Spleen (tissue), 11 donors: ENCODE results near the gene SIGLECL1. TPM values are rescaled to one million over a fixed set of nuclear protein-coding genes. Genes with fewer than 3 reads are reported as not detected.

Experiments
- DNase-seq: peaks from one replicate; pipeline ENCODE4 v3.0.0-alpha.2; 2020
- H3K27ac ChIP-seq, 8 donors: fragments of 200-600 bp; sonication (generic) in 7 of 8; 1 replicate in 4 of 8; 2 replicates in 4 of 8; pipeline versions ENCODE4 v1.5.0 to v1.8.0; 2016 to 2021; ENCODE audit warnings: inconsistent platforms in 4 of 8, mild to moderate bottlenecking in 4 of 8, moderate library complexity in 1 of 8
- H3K27me3 ChIP-seq, 7 donors: fragments of 200-600 bp; sonication (generic) in 6 of 7; replicated peaks in 1 of 7; 1 replicate in 4 of 7; 2 replicates in 3 of 7; pipeline versions ENCODE4 v1.5.0 to v1.8.0; 2016 to 2021; ENCODE audit warnings: inconsistent platforms in 3 of 7, mild to moderate bottlenecking in 1 of 7
- H3K36me3 ChIP-seq, 6 donors: fragments of 200-600 bp; sonication (generic) in 5 of 6; 1 replicate in 4 of 6; 2 replicates in 2 of 6; pipeline versions ENCODE4 v1.5.0 to v1.8.0; 2016 to 2021; ENCODE audit warnings: inconsistent platforms in 2 of 6
- H3K4me1 ChIP-seq, 6 donors: fragments of 200-600 bp; sonication (generic) in 5 of 6; 1 replicate in 3 of 6; 2 replicates in 3 of 6; pipeline versions ENCODE4 v1.5.0 to v1.8.0; 2016 to 2021; ENCODE audit warnings: inconsistent platforms in 3 of 6
- H3K4me3 ChIP-seq, 8 donors: fragments of 200-600 bp; sonication (generic) in 7 of 8; 1 replicate in 4 of 8; 2 replicates in 4 of 8; pipeline versions ENCODE4 v1.5.0 to v1.8.0; 2016 to 2021; ENCODE audit warnings: inconsistent platforms in 4 of 8, mild to moderate bottlenecking in 4 of 8, moderate library complexity in 2 of 8
- H3K9me3 ChIP-seq, 8 donors: fragments of 200-600 bp; sonication (generic) in 7 of 8; 1 replicate in 4 of 8; 2 replicates in 4 of 8; pipeline versions ENCODE4 v1.5.0 to v1.8.0; 2016 to 2021; ENCODE audit warnings: inconsistent platforms in 4 of 8
- CTCF ChIP-seq, 11 experiments: fragments of 200-600 bp in 7 of 11; fragments of 450-650 bp in 4 of 11; sonication (generic) in 4 of 11; IDR thresholded peaks in 8 of 11; conservative IDR thresholded peaks in 3 of 11; 1 replicate in 7 of 11; 2 replicates in 4 of 11; pipeline versions ENCODE4 v1.4.0 to v1.8.0; 2016 to 2021; ENCODE audit warnings: antibody characterized with exemption in 11 of 11, inconsistent platforms in 4 of 11, mild to moderate bottlenecking in 1 of 11
- POLR2A ChIP-seq, 3 donors: fragments of 450-650 bp; IDR thresholded peaks; one replicate each; pipeline ENCODE4 v1.5.1; 2017; ENCODE audit warnings: antibody characterized with exemption in 3 of 3, mild to moderate bottlenecking in 1 of 3
- POLR2AphosphoS5 ChIP-seq, 3 donors: sonication (generic); formaldehyde crosslinking; IDR thresholded peaks; one replicate each; pipeline ENCODE4 v1.5.1; 2017; ENCODE audit warnings: antibody characterized with exemption in 3 of 3
- whole genome bisulfite sequencing, 5 donors: extraction: QIAGEN DNeasy Blood & Tissue Kit in 3 of 5; methylation state at CpG; one replicate each; pipeline versions ENCODE4 v1.1.5 to v1.1.7; 2013 to 2018; 5-methylcytosine and 5-hydroxymethylcytosine counted together
- intact Hi-C: fragments of 100-400 bp; cut with DNase I; formaldehyde crosslinking; loops from one replicate; pipeline ENCODE4 v1.15.0; 2023; ENCODE audit warnings: low total_unique reads
- polyA plus RNA-seq, 3 donors: library from polyadenylated mRNA; stranded (reverse); fragments of 200-250 nt; gene quantifications; one replicate each; pipeline ENCODE4 v1.2.1, GENCODE V29; 2013
- total RNA-seq, 7 donors: library from RNA; depleted of rRNA in 3 of 7; stranded (reverse); fragments of >200 nt in 3 of 7; fragmentation: NEBNext Ultra II Directional in 4 of 7; extraction: Animal tissue kit (Norgen Biotek cat#: 25700) in 4 of 7; gene quantifications; one replicate each; pipeline versions ENCODE4 v1.1.0 to v1.2.1, GENCODE V29; 2016 to 2021
- donor health status: healthy with polysubstance abuse.
- donor health status: DM: no; HTN: no; CAD: no; lungs with moderate emphysema.
- donor health status: DM: no; HTN: no; CAD: no.
- donor health status: Bipolar disorder and iron deficiency.
- donor health status: healthy.
- donor health status: DM: no; HTN: no; CAD: no.
- donor health status: DM: yes; HTN: yes; CAD: no.

Gene SIGLECL1
- total and polyA plus RNA-seq, 10 donors: 0.26 to 0.88 TPM; not detected in 8

DNA sequence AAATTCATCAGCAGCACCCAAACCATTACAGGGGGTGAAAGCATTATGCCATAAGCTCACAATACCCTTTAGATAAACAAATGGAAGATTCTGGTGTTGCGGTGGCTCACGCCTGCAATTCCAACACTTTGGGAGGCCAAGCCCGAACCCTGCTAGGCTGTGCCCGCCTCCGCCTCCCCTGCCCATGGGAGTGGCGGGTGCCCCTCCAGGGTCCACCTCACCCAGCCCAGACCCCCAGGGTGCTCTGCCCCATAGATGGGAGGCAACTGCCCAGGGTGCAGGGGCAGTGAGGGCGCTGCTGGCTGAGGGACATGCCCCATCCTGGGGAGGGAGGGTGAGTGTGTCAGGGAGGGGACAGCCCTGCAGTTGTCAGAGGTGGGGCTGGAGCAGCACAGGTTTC lies 10.0 kb upstream of the SIGLECL1 start:
- intact Hi-C loops: no loop called here
- TF ChIP-seq POLR2AphosphoS5 (IDR thresholded peaks at IDR 0.05): peak in 1 of 3 donors; percentile 30
- no peak for TF ChIP-seq POLR2A (IDR thresholded peaks at IDR 0.05)
- no peak for TF ChIP-seq CTCF (IDR thresholded peaks at IDR 0.05 in 8 of 11, conservative IDR thresholded peaks at IDR 0.05 in 3 of 11)
- H3K27me3 ChIP-seq: peaks cover 0 to 32% (median 0%) of the 10 kb centered on the region in 7 donors
- H3K27ac ChIP-seq: no peak overlapping the region
- H3K4me1 ChIP-seq: peaks cover 0 to 27% (median 6%) of the 10 kb centered on the region in 6 donors
- DNase-seq: no peak
- 85 to 97% (median 92%) methylated on average over 4 to 7 of the region's 7 CpGs for WGBS, 5 donors
- no peak overlapping the region for H3K4me3 ChIP-seq
- H3K36me3 ChIP-seq: peaks cover 0 to 44% (median 0%) of the 10 kb centered on the region in 6 donors
- no peaks in the 10 kb centered on the region for H3K9me3 ChIP-seq

DNA sequence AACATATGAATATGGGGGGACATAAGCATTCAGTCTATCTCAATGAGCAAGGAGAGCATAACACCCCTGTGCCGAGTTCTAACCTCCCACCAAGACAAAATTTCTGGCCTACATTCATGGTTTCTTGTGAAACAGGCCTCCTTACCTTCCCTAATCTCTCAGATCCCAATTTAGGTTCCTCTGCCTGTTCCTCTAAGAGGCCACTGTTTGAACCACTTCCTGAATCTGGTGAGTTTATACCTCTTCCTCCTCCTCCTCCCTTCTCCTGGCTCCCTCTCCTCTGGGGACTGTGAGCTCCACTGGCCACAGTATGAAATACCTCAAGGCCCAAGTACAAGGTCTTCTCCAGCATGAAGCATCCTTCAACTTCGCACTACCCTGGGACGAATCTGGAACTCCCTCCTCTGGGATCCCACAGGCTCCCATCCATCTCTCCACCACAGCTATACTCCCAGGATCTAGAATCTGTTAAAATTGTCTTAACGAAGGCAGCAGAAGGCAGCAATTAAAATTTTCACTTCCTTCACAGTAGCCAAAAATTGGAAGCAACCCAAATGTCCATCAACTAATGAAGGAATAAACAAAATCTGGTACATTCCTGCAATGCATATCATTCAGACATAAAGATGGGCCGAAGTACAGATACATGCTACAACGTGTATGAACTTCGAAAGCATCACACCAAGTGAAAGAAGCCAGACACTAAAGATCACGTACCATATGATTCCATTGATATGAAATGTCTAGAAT lies 7.8 kb upstream of the SIGLECL1 start:
- WGBS, 5 donors: 66 to 76% (median 69%) methylated on average over 8 of the region's 8 CpGs
- TF ChIP-seq POLR2AphosphoS5 (IDR thresholded peaks at IDR 0.05): no peak
- TF ChIP-seq CTCF (IDR thresholded peaks at IDR 0.05 in 8 of 11, conservative IDR thresholded peaks at IDR 0.05 in 3 of 11): no peak
- no peak for TF ChIP-seq POLR2A (IDR thresholded peaks at IDR 0.05)

DNA sequence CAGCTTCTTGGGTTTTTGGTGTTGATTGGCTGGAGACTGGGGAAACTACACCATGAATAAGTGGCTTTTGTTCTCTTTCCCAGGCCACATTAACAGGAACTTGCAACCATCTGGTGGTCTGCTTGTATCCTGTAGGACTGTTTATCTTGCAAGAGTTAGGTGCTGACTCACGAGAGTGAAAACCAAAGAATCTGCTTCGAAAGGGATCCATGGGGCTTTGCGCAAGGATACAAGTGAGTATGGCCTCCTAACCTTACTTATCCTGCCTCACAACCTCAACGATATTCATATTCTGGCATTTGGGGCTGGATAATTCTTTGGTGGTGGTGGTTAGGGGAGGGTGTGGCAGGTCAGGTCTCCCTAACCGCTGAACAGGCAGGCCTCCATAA lies 4.7 kb upstream of the SIGLECL1 start:
- TF ChIP-seq POLR2A (IDR thresholded peaks at IDR 0.05) (no peak), CTCF (IDR thresholded peaks at IDR 0.05 in 8 of 11, conservative IDR thresholded peaks at IDR 0.05 in 3 of 11) (no peak), POLR2AphosphoS5 (IDR thresholded peaks at IDR 0.05) (peak in 1 of 3 donors; percentile 59)
- Histone ChIP-seq H3K36me3 (no peaks in the 10 kb centered on the region), H3K9me3 (peaks cover 0 to 6% (median 0%) of the 10 kb centered on the region in 8 donors), H3K4me3 (no peak overlapping the region), H3K4me1 (peaks cover 0 to 41% (median 10%) of the 10 kb centered on the region in 6 donors), H3K27ac (peak overlapping the region in 4 of 8 donors; percentile 56 to 70 (median 64)), H3K27me3 (peaks cover 0 to 30% (median 0%) of the 10 kb centered on the region in 7 donors)
- no peak for DNase-seq
- WGBS, 5 donors: 22 to 36% (median 33%) methylated on average over 5 of the region's 5 CpGs
- intact Hi-C loops: no loop called here

More for the DNA sequence above, 7.8 kb upstream of the SIGLECL1 start:
- DNase-seq: no peak
- peaks cover 0 to 25% (median 0%) of the 10 kb centered on the region in 6 donors for H3K36me3 ChIP-seq
- H3K4me3 ChIP-seq: no peak overlapping the region
- peaks cover 0 to 22% (median 0%) of the 10 kb centered on the region in 7 donors for H3K27me3 ChIP-seq
- no peaks in the 10 kb centered on the region for H3K9me3 ChIP-seq
- intact Hi-C loops: no loop called here
- peaks cover 0 to 41% (median 10%) of the 10 kb centered on the region in 6 donors for H3K4me1 ChIP-seq
- no peak overlapping the region for H3K27ac ChIP-seq

DNA sequence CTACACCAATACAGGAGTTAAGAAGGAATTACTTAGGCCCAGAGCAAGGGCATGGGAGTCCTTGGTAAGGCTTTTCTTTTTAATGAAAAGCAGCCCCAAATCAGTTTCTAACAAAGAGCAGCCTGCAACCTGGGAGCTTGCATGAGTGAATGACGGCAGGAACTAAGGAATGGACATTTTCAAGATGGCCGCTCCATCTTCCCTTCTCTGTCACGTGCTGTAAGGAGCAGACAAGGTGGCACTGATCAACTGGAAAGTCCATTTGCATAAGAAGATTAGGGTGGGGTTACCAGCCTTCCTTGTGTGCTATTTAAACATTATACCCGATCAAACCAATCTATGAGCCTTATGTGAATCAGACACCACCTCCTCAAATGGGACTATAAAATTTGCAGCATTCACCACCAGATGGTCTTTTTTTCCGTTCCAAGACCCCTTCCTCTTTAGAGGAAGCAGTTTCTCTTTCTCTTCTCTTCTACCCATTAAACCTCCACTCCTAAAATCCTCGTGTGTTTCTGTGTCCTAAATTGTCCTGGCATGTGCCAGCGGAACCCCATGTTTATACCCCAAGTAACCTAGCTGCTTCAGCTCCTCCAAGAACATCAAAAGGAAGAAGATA lies 2.8 kb upstream of the SIGLECL1 start:
- Histone ChIP-seq H3K36me3 (no peaks in the 10 kb centered on the region), H3K4me1 (peaks cover 0 to 30% (median 8%) of the 10 kb centered on the region in 6 donors), H3K27me3 (peaks cover 0 to 39% (median 0%) of the 10 kb centered on the region in 7 donors), H3K27ac (peak overlapping the region in 4 of 8 donors; percentile 8 to 56 (median 28)), H3K4me3 (no peak overlapping the region), H3K9me3 (peaks cover 0 to 6% (median 0%) of the 10 kb centered on the region in 8 donors)
- intact Hi-C loops: no loop called here
- TF ChIP-seq CTCF (IDR thresholded peaks at IDR 0.05 in 8 of 11, conservative IDR thresholded peaks at IDR 0.05 in 3 of 11) (no peak), POLR2A (IDR thresholded peaks at IDR 0.05) (no peak)
- 58 to 70% (median 61%) methylated on average over 7 of the region's 7 CpGs for WGBS, 5 donors
- DNase-seq: no peak
